NAMALWA (cell line): ENCODE measurements around the gene GGN.
"Not testable (repeated sequence)": the region's sequence is repeated elsewhere in the genome, so short reads cannot be mapped to it uniquely, and the experiment has no call there.

Source experiments
- DNase-seq: peaks from one replicate; pipeline ENCODE4 v3.0.0-alpha.2; 2015; ENCODE audit warnings: low spot score

GGN gene

DNA sequence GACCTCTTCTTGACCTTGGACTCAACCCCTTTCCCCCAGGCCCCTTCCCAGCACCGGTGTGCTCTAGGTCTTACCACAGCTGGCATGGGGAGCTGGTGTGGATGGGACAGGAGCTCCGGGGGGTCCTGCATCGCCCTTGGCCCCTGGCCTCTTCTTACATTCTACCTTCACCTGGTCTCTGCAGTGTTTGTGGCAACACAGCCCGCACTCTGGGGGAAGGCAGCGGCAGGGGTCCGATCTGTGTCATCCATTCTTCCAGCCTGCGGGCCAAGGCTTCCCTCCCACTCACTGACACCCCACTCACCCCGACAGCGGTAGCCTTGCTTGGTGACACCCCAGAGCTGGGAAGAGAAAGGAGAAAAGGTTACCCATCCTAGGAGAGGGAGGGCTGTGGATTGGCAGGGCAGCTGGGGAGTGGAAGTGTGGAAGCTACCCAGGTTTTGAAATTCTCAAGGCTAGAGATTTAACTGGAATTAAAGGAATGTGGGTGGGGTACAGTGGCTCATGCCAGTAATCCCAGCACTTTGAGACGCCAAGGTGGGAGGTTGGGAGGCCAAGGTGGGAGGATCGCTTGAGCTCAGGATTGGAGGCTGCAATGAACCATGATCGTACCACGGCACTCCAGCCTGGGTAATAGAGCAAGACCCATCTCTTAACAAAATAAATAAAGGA, 23.3 kb upstream of the GGN start:
- no peak for DNase-seq

DNA sequence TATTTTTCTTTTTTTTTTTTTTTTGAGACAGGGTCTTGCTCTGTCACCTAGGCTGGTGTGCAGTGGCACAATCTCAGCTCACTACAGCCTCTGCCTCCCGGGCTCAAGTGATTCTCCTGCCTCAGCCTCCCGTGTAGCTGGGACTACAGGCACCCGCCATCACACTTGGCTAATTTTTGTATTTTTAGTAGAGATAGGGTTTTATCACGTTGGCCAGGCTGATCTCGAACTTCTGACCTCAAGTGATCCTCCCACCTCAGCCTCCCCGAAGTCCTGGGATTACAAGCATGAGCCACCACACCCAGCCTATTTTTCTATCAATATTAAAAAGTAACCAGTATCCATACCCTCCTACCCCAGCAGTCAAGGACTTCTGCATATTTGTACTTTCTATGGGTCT, 22.6 kb upstream of the GGN start:
- DNase-seq, result not testable (repeated sequence)

DNA sequence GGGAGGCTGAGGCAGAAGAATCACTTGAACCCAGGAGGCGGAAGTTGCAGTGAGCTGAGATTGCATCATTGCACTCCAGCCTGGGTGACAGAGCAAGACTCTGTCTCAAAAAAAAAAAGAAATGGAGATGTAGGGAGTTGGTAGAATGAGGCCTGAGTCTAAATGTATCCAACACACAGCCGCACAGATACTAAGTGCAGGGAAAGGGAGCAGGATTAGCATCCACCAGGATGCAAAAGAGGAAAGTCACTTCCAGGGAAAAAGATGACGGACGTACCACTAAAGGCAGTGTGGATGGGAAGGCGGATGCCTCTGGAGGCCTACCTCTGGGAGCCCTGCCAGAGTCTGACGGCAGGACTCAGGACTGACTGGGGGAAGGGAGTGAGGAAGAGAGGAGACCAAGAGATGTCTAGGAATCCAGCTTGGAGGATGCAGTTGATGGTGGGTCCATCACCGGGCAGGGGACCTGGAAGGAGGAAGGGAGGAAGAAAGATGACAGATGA, 21.8 kb upstream of the GGN start:
- no peak for DNase-seq

- no peak for DNase-seq
These were observed 17.4 kb upstream of the GGN start for GRCh38 chr19:38405276-38405675.

DNA sequence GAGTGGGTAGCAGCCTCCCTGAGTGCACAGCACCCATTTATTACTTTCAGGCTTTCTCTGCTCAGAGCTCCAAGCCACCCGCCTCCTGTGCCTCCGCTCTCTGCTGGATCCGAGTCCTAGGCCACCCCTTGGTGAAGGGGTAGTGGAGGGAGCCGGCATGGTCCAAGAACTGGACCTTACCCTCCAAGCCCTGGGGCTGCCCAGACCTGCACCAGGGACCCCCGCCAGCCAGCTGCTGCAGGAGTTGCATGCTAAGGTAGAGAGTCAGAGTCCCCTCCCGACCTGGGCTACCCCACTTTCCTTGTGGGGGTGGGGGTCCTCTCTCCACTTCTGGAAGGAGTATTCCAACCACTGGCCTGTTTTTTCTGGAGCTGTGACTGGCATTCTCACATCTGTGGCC, 17.0 kb upstream of the GGN start:
- DNase-seq, result no peak

DNA sequence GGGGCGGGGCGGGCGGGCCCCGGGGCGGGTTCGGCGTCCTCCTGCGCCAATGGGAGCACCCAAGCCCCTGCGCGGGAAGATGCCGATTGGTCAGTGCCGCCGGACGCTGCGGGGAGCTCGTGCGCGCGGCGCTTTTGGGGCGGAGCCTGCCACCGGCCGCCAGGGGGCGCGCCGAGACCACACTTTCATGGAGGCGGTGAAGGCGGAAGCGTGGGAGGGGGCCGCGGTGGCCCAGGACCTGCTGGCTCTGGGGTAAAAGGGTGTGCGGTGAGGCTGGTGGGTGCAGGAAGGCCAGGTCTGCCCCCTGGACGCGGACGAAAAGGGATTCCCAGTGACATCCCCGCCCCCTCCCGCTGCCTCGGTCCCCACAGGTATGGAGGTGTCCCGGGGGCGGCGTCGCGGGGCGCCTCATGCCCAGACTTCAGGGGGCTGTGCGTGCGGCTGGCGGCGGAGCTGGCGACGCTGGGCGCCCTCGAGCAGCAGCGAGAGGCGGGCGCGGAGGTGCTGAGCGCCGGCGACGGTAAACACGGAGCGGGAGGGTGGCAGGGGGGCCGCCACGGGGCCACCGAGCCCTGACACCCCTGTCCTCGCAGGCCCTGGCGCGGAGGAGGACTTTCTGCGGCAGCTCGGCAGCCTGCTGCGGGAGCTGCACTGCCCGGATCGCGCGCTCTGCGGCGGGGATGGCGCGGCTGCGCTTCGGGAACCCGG, 15.3 kb upstream of the GGN start, which contains the start of gene FAM98C:
TSS of gene FAM98C (plus strand) at position 127 of the 708 bp plus-strand sequence. CDS start at position 188, 61 bp downstream.
- DNase-seq, result peak; percentile 98

DNA sequence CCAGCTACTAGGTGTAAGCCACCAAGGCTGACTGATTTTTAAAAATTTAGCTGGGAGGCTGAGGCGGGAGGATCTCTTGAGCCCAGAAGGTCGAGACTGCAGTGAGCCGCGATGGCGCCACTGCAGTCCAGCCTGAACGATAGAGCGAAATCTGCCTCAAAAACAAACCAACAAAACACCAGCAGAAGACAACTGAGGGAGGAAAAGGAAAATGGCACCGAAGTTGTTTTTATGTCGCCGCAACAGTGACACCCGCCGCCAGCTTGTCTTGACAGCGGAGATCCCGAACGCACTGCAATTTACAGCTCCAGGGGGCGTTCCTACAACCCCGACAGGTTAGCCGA, 14.8 kb upstream of the GGN start:
- no peak for DNase-seq

- no peak for DNase-seq
These were observed 13.3 kb upstream of the GGN start for GRCh38 chr19:38401148-38401547.

DNA sequence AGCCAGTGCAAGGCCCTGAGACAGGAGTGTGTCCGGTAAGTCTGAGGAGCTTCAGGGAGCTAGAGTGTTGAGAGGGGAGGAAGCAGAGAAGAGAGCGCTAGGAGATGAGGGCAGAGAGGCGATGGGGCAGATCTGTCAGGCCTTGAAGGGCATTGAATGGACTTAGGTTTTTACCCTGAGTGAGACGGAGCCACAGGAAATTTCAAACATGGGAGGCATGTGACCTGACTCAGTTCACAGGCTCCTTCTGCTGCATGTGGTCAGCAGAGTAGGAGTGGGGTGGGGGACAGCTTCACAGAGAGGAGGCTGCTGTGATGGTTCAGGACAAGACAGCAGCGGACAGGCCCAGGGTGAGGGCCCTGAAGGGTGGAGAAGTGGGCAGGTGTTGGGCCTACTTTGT, 12.5 kb upstream of the GGN start:
- no peak for DNase-seq

- no peak for DNase-seq
These were observed 11.7 kb upstream of the GGN start for GRCh38 chr19:38399537-38399936.

DNA sequence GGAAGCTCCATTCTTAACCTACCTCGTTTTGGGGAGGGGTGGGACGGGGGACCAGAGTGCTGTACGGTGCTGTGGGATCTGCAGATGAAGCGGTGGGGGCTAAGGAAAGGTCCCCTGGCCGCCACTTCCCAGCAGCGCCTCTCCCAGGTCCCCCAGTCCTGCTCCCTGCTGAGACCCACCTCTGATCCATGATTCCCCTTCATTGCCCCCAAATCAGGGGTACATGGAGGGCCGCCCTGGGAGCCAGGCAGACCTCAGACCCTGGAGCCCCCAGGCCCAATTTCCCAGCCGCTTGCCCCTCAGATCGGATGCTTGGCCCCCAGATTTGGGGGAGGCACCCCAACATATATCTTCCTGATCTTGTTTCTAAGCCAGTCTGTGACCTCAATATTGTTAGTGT, 11.2 kb upstream of the GGN start:
- no peak for DNase-seq

GRCh38 chr19:38395381-38396114, 7.7 kb upstream of the GGN start:
- no peak for DNase-seq

DNA sequence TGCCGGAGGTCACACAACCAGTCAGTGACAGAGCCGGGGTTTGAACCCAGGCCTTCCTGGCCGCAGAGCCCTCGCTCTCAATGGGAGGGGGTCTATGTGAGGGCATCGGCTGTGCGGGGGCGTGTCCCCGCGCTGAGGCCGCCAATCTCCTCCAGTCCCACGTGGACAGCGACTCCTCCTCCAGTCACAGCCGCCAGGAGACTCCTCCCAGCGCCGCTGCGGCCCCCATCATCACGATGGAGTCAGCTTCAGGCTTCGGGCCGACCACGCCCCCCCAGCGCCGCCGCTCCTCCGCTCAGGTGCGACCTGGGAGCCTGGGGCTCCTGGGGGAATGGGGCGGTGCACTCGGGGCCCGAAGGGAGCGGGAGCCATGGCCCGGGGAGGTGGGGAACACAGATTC, 6.7 kb upstream of the GGN start:
- no peak for DNase-seq

- no peak for DNase-seq
These were observed 5.0 kb upstream of the GGN start for GRCh38 chr19:38392707-38393308.

GRCh38 chr19:38391911-38392464, 4.2 kb upstream of the GGN start:
- DNase-seq, result no peak

DNA sequence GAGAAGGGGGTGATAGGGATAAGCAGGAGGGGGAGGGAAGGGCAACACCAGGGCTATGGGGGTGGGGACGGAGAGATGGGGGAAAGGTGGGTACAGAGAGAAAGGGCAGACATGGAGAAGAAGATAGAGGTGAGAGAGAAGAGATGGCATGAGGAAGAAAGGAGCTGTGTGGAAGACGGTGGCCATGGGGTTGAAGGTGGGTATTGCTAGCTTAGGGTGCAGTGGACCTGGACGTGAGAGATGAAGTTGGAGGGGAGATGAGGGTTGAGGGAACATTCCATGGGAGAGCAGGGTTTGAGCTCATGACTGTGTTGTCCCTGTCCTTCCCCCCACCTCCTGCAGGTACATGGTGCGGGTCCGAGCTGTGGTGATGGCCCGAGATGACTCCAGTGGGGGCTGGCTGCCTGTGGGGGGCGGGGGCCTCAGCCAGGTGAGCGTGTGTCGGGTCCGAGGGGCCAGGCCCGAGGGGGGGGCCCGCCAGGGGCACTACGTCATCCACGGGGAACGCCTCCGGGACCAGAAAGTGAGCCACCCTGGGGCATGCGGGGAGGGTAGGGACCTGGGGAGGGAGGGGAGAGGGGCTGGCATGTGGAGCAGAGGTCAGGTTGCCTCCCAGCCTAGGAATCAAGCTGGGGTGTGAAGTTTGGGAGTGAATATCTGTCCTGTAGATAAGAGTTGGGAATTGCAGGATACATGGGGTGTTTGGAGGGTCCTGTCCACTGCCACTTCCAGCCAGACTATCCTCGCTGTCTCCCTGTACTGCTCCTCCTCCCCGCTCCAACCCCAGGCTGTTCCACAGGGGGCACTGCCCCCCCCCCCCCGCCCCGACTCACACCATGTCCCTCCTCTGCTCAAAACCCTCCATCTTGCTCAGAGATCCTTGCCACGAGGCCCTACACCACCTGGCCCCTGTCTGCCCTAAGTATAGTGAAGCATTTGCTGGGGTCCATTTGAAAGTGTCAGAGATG, 2.4 kb upstream of the GGN start:
- no peak for DNase-seq

GRCh38 chr19:38389101-38389925, 1.5 kb upstream of the GGN start:
- DNase-seq, result no peak

- DNase-seq, result no peak
These were observed 691 bp upstream of the GGN start, which contains the start of gene SPRED3 for GRCh38 chr19:38388349-38389100. Gene SPRED3 (plus strand): TSS chr19:38388697. CDS start chr19:38390303, 1,606 bp downstream.

- DNase-seq, result no peak
These were observed 774 bp downstream of the GGN start for GRCh38 chr19:38386971-38387549.
